DND-41 (cell line): Measurements from ENCODE around the gene PDIA5.

Experiments used
- CTCF ChIP-seq: IDR thresholded peaks from 2 replicates; pipeline ENCODE4 v1.5.1; 2012; ENCODE audit warnings: borderline replicate concordance, low read length, moderate library complexity, mild to moderate bottlenecking; ENCODE audit not compliant: poor library complexity, severe bottlenecking; ENCODE audit errors: extremely low read depth
- EZH2 ChIP-seq: IDR thresholded peaks from 3 replicates; pipeline ENCODE4 v1.6.1; 2012; ENCODE audit warnings: borderline replicate concordance, low read depth, mild to moderate bottlenecking, moderate library complexity, low read length, inconsistent platforms; ENCODE audit not compliant: severe bottlenecking

DNA sequence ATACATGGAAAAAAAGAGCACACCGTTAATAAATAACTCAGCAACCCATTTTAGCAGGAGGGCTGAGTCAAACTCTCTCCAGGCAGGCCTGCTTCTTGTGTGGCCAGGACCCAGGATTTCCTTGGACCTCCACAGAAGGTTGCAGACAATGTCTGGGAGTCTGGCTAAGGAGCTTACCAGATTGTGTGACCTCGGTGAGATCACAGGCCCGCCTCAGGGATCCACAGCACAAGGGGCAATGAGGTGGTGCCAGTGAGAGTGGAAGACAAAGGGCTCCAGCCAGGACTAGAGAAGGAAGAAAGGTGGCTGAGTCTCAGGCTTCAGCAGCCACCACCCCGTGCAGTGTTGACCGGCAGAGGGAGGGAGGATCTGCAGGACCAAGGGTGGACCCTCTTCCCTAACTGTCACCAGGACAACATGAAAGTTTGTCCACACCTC, 102.7 kb downstream of the PDIA5 start:
- TF ChIP-seq CTCF (no peak), EZH2 (no peak)
